Vagina (tissue), 2 donors: ENCODE measurements around the gene EMC10.

Source experiments
- CTCF ChIP-seq, 3 experiments: fragments of 450-650 bp in 2 of 3; fragments of 200-600 bp in 1 of 3; sonication (generic) in 1 of 3; IDR thresholded peaks; one replicate each; pipeline ENCODE4 v1.5.1; 2017 to 2019; ENCODE audit warnings: antibody characterized with exemption in 3 of 3, mild to moderate bottlenecking in 2 of 3, moderate library complexity in 2 of 3
- POLR2A ChIP-seq, 2 donors: fragments of 450-650 bp; IDR thresholded peaks; one replicate each; pipeline ENCODE4 v1.6.1; 2017; ENCODE audit warnings: antibody characterized with exemption in 2 of 2, mild to moderate bottlenecking in 2 of 2, moderate library complexity in 2 of 2
- POLR2AphosphoS5 ChIP-seq, 2 donors: sonication (generic); formaldehyde crosslinking; IDR thresholded peaks; one replicate each; pipeline ENCODE4 v1.9.0; 2017; ENCODE audit warnings: antibody characterized with exemption in 2 of 2, mild to moderate bottlenecking in 2 of 2, low read depth in 1 of 2; ENCODE audit not compliant: insufficient read depth in 1 of 2

GRCh38 chr19:50477751-50478515 is 1.6 kb downstream of the EMC10 start:
- TF ChIP-seq POLR2A (IDR thresholded peaks at IDR 0.05) (no peak), CTCF (IDR thresholded peaks at IDR 0.05) (no peak), POLR2AphosphoS5 (IDR thresholded peaks at IDR 0.05; ENCODE audit: insufficient read depth in 1 of 2, low read depth in 1 of 2) (no peak)
